Astrocyte of the spinal cord (primary cell): ENCODE measurements around the gene DNAH8.
A peak's percentile ranks its signal among the peaks of the same experiment; 100 is the strongest.

Experiments
- DNase-seq: peaks from one replicate; pipeline ENCODE4 v3.0.0; 2011; ENCODE audit warnings: low read depth, low spot score
- H3K4me3 ChIP-seq: 2 replicates; pipeline ENCODE4 v1.5.1; 2011; ENCODE audit warnings: low read depth, mild to moderate bottlenecking, low read length, moderate library complexity
- in situ Hi-C: cut with HindIII; loops from 2 replicates; pipeline ENCODE4 v1.10.0; 2017; ENCODE audit warnings: low sequenced_read_pairs
- TF ChIP-seq, protein P1 (sequence below): IDR thresholded peaks from 2 replicates; pipeline ENCODE4 v1.5.1; 2012; ENCODE audit warnings: low read depth, mild to moderate bottlenecking, low read length, inconsistent platforms

Gene DNAH8

DNA sequence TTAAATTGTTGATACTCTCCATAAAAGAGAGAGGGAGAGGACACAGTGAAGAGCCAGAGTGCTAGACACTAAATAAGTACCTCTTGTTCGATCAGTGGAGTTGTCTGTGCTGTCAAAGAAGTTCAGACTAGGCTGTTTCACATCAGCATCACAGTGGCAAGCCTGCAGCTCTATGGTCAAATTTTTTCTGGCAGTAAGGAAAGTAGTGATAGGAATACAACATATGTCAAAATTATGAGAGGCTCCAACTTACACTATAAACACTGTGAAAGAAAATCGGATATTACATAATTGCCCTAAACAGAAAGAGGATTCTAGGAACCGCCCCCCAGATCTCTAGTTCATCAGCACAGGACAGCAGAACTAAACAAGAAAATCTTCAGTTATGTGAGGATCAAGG lies 23.1 kb downstream of the DNAH8 start:
- in situ Hi-C loops, result no loop called here
- no peak overlapping the region for H3K4me3 ChIP-seq
- TF ChIP-seq, protein P1, sequence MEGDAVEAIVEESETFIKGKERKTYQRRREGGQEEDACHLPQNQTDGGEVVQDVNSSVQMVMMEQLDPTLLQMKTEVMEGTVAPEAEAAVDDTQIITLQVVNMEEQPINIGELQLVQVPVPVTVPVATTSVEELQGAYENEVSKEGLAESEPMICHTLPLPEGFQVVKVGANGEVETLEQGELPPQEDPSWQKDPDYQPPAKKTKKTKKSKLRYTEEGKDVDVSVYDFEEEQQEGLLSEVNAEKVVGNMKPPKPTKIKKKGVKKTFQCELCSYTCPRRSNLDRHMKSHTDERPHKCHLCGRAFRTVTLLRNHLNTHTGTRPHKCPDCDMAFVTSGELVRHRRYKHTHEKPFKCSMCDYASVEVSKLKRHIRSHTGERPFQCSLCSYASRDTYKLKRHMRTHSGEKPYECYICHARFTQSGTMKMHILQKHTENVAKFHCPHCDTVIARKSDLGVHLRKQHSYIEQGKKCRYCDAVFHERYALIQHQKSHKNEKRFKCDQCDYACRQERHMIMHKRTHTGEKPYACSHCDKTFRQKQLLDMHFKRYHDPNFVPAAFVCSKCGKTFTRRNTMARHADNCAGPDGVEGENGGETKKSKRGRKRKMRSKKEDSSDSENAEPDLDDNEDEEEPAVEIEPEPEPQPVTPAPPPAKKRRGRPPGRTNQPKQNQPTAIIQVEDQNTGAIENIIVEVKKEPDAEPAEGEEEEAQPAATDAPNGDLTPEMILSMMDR, result no peak
- no peak for DNase-seq

DNA sequence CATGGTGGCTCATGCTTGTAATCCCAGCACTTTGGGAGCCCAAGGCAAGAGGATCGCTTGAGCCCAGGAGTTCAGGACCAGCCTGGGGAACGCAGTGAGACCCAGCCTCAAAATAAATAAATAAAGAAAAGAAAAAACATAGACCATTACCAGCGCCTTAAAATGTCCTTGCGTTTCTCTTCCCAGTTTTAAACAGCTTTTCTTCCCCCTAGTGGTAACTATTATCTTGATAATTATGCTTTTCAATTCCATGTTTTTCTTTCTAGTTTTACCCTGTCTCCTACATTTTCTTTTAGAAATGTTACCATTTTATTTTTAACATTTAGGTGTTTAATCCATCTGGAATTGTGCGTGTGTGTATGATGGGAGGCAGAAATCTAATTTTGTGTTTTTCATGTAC lies 24.4 kb downstream of the DNAH8 start:
- TF ChIP-seq, protein P1, result peak; percentile 29
- DNase-seq, result no peak
- in situ Hi-C loops, result no loop called here
- H3K4me3 ChIP-seq, result no peak overlapping the region

DNA sequence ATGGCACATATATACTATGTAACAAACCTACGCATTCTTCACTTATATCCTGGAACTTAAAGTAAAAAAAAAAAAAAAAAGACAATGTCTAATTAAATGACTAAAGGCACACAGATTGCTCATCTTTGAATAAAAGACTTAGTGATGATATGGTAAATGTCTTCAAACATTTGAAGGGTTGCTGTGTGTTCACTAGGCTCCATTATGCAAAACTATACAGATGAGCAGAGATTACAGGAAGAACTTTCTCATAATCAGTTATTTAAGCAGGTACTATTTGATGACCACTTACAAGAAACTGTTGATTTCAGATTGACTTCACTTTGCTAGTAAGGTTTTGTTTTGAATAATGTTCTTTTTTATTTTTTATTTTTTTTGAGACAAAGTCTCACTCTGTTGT lies 34.4 kb downstream of the DNAH8 start:
- no peak for DNase-seq
- in situ Hi-C loops, result no loop called here
- TF ChIP-seq, protein P1, result no peak
- no peak overlapping the region for H3K4me3 ChIP-seq

DNA sequence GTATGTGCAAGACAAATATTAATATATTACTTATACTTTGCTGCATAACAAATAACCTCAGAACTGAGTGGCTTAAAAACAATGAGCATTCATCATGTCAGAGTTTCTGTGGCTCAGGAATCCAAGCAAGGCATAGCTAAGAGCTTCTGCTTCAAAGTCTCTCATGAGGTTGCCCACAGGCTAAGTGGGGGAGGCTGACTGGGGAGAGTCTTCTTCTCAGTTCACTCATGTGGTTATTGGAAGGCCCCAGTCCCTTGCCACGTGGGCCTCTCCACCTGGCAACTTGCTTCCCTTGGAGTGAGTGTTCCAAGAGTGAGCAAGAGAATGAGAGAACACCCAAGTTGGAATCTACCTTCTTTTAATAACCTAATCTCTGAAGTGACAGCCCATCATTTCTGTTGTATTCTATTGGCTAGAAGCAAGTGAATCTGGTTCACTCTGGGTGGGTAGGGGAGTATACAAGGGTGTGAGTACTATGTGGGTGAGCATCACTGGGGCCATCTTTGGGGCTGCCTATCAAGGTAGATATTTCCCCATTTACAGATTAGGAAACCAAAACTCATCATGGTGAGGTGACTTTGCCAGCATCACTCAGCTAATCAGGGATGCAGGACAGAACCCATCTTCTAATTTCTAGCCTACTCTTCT lies 36.0 kb downstream of the DNAH8 start:
- TF ChIP-seq, protein P1, result no peak
- in situ Hi-C loops, result no loop called here
- DNase-seq, result no peak
- H3K4me3 ChIP-seq, result no peak overlapping the region

DNA sequence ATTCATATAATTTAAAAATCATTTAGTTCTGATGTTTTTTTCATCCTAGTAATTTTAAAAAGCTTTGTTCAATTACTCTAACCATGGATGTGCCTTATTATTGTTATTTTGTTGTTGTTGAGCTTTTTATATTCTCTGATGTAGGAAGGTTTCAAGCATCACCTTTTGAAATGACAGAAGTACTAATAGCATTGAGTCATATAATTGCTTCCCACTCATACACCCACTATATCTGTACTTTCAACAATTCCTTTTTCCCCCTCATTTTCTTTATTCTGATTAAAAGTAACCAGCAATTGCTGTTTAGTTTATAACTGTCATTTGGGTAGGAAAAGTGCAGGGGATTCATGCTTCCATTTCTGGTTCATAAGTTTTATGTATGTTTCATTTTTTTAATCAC lies 38.6 kb downstream of the DNAH8 start:
- in situ Hi-C loops, result no loop called here
- TF ChIP-seq, protein P1, result no peak
- no peak for DNase-seq
- H3K4me3 ChIP-seq, result no peak overlapping the region

DNA sequence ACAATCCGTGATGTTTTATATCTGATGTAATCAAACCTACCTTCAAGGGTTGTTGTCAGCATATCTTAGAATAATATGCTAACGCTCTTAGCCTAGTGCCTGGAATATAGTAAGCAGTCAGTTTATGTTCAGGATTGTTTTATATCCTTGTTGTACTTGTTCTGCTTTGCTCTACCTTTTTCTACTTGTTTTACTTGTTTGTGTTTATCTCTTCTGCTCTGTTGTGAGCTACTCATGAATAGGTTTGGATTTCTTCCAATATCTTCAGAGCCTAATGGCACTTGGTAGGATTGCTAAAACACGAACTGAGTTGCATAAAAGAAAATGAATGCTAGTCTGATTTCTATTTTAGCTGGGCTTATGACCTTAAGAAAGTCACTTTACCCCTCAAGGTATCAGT lies 40.1 kb downstream of the DNAH8 start:
- no peak overlapping the region for H3K4me3 ChIP-seq
- DNase-seq, result no peak
- TF ChIP-seq, protein P1, result no peak
- in situ Hi-C loops, result no loop called here
